Motor neuron (in vitro differentiated cells): ENCODE measurements around the gene MZF1. TPM values are rescaled to one million over a fixed set of nuclear protein-coding genes. Genes with fewer than 3 reads are reported as not detected.
"Not testable (repeated sequence)": the region's sequence is repeated elsewhere in the genome, so short reads cannot be mapped to it uniquely, and the experiment has no call there.

Source experiments
- ATAC-seq, 8 experiments: fragments of 200-7000 bp; cut with Tn5 transposase; replicated peaks in 6 of 8; 2 replicates each; pipeline ENCODE4 v1.8.0; 2021; ENCODE audit warnings: mild to moderate bottlenecking in 8 of 8, moderate library complexity in 8 of 8
- H3K27ac ChIP-seq, 2 donors: fragments of 250-450 bp; sonication (Bioruptor Pico); 2 replicates each; pipeline ENCODE4 v1.9.0; 2021; ENCODE audit warnings: antibody characterized with exemption in 2 of 2, mild to moderate bottlenecking in 2 of 2, moderate library complexity in 1 of 2
- H3K4me1 ChIP-seq, 2 donors: fragments of 250-450 bp; sonication (Bioruptor Pico); replicated peaks in 1 of 2; 2 replicates each; pipeline ENCODE4 v1.6.1; 2021; ENCODE audit warnings: antibody characterized with exemption in 2 of 2, mild to moderate bottlenecking in 2 of 2, moderate library complexity in 1 of 2
- H3K4me3 ChIP-seq, 5 donors: fragments of 250-450 bp; sonication (Bioruptor Pico); 2 replicates each; pipeline ENCODE4 v1.9.0; 2021; ENCODE audit warnings: antibody characterized with exemption in 5 of 5, mild to moderate bottlenecking in 5 of 5, moderate library complexity in 4 of 5
- WGBS, 10 experiments: fragments of 450-650 bp; shearing (Covaris generic); methylation state at CpG; one replicate each; pipeline ENCODE4 v1.0.0; 2022; 5-methylcytosine and 5-hydroxymethylcytosine counted together
- in situ Hi-C, 9 experiments: fragments of 400-800 bp; cut with MboI; loops; one replicate each; pipeline ENCODE4 v1.15.0; 2021; ENCODE audit warnings: low sequenced_read_pairs in 9 of 9, low pct_unique_long_range_greater_than_20kb in 2 of 9; ENCODE audit not compliant: unreplicated experiment in 9 of 9
- total RNA-seq, 8 experiments: library from RNA; unstranded; fragments of 300-600 nt; gene quantifications; 2 replicates each; pipeline versions ENCODE4 v1.2.3 to v1.2.4, GENCODE V29; 2022

Gene MZF1
- total RNA-seq, 8 experiments from 2014 or later = 14.6 to 49.3 (median 17.0) TPM

DNA sequence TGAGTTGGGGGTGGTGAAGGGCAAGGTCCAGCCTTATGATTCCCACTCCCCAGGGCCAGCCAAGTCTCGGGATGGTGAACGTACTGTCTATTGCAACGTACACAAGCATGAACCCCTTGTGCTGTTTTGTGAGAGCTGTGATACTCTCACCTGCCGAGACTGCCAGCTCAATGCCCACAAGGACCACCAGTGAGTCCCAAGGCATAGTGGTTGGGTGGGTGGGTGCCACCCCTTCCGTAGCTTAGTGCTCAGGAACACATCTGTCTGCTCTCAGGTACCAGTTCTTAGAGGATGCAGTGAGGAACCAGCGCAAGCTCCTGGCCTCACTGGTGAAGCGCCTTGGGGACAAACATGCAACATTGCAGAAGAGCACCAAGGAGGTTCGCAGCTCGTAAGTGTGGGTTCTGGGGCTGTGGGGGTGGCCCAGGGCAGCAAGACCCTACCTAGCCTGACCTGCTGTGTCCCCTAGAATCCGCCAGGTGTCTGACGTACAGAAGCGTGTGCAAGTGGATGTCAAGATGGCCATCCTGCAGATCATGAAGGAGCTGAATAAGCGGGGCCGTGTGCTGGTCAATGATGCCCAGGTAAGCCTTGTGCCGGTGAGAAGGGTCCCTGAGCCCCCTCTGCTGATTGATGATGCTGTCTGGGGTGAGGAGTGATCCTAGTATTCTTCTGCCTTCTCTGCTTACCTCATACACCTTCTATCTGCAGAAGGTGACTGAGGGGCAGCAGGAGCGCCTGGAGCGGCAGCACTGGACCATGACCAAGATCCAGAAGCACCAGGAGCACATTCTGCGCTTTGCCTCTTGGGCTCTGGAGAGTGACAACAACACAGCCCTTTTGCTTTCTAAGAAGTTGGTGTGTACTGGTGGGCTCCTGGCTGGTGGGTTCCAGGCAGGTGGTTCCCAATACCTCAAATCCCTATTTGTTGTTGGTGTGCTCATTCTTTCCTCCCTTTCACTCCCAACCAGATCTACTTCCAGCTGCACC is 25.5 kb downstream of the MZF1 start:
- H3K4me1 ChIP-seq = peaks cover 10 to 15% of the 10 kb centered on the region in 2 donors
- no peak overlapping the region for H3K27ac ChIP-seq
- WGBS, 10 experiments = 84 to 100% (median 90%) methylated on average over 3 to 11 of the region's 18 CpGs; no CpG with 5 or more reads in 4 of the 10 experiments
- ATAC-seq = no peak
- in situ Hi-C loops = no loop called here
- no peak overlapping the region for H3K4me3 ChIP-seq

DNA sequence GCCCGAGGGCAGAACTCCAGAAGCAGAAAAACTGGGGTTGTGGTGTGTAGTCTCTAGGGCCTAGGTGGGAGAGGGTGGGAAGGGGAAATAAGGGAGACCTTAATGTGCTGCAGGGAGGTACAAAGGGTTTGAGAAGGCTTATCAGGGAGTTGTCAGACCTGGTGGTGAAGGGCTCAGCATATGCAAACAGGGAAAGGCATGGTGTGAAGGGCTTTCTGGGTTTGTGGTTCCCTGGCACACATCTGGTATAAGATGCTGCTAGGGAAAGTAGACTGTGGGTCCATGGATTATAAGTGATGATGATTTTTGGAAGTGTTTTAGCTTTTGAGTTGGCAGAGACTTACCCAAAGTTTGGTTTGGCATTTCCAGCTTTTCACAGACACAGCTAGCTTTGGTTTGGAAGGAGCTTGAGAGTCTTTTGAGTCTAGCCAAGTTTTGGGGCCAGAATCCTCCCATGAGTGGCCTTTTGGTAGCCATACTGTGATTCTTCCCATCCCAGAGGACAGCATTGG is 27.1 kb downstream of the MZF1 start:
- in situ Hi-C loops = no loop called here
- Histone ChIP-seq H3K4me3 (peak overlapping the region; percentile 66 to 96 (median 74)), H3K27ac (no peak overlapping the region), H3K4me1 (peaks cover 10 to 15% of the 10 kb centered on the region in 2 donors)
- WGBS, 10 experiments = 13 to 29% (median 17%) methylated on average over 1 of the region's 1 CpG; no CpG with 5 or more reads in 7 of the 10 experiments
- no peak for ATAC-seq

DNA sequence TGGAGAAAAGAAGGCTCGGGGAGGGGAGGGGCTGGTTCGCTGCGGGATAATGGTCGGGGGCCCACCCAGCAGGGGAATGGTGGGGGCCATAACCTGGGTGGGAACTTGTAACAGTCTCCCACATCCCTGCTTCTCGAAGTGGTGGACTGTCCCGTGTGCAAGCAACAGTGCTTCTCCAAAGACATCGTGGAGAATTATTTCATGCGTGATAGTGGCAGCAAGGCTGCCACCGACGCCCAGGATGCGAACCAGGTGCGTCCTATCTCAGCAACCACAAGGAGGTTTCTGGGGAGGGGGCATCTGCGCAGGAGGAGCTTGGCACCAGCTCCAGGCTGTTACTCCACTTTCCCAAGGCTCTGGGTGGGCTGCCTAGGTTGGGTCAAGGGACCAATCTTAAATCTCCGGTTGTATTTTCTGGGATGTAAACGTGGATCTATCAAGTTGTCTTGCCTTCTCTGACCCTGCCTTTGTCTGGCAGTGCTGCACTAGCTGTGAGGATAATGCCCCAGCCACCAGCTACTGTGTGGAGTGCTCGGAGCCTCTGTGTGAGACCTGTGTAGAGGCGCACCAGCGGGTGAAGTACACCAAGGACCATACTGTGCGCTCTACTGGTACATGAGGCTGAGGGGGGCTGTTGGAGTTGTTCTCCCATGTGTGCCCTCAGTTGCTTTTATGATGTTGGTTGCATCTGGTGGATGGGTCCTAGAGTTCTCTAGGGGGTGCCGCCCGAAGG is 27.7 kb downstream of the MZF1 start:
- peak overlapping the region; percentile 66 to 96 (median 74) for H3K4me3 ChIP-seq
- ATAC-seq = no peak
- in situ Hi-C loops = no loop called here
- H3K4me1 ChIP-seq = peaks cover 10 to 15% of the 10 kb centered on the region in 2 donors
- 0 to 50% (median 6%) methylated on average over 1 to 16 of the region's 21 CpGs; no CpG with 5 or more reads in 3 of the 10 experiments for WGBS, 10 experiments
- H3K27ac ChIP-seq = peak overlapping the region; percentile 92 to 95

DNA sequence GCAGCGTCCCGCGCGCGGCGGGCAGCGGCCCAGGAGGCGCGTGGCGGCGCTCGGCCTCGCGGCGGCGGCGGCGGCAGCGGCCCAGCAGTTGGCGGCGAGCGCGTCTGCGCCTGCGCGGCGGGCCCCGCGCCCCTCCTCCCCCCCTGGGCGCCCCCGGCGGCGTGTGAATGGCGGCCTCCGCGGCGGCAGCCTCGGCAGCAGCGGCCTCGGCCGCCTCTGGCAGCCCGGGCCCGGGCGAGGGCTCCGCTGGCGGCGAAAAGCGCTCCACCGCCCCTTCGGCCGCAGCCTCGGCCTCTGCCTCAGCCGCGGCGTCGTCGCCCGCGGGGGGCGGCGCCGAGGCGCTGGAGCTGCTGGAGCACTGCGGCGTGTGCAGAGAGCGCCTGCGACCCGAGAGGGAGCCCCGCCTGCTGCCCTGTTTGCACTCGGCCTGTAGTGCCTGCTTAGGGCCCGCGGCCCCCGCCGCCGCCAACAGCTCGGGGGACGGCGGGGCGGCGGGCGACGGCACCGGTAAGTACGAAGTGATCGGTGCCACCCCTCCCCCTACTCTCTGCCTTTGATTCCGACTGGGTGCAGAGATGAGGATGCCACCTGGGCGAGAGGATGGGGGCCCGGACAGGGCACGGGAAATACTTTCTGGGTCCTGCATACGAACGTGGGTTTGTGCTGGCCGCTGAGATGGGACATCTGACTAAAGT is 28.4 kb downstream of the MZF1 start:
- Histone ChIP-seq H3K27ac (peak overlapping the region; percentile 92 to 95), H3K4me3 (peak overlapping the region; percentile 66 to 96 (median 74)), H3K4me1 (peaks cover 10 to 15% of the 10 kb centered on the region in 2 donors)
- in situ Hi-C loops = no loop called here
- 0 to 1% (median 0%) methylated on average over 2 to 17 of the region's 92 CpGs; no CpG with 5 or more reads in 7 of the 10 experiments for WGBS, 10 experiments
- ATAC-seq = peak; percentile 16 to 44 (median 30)

DNA sequence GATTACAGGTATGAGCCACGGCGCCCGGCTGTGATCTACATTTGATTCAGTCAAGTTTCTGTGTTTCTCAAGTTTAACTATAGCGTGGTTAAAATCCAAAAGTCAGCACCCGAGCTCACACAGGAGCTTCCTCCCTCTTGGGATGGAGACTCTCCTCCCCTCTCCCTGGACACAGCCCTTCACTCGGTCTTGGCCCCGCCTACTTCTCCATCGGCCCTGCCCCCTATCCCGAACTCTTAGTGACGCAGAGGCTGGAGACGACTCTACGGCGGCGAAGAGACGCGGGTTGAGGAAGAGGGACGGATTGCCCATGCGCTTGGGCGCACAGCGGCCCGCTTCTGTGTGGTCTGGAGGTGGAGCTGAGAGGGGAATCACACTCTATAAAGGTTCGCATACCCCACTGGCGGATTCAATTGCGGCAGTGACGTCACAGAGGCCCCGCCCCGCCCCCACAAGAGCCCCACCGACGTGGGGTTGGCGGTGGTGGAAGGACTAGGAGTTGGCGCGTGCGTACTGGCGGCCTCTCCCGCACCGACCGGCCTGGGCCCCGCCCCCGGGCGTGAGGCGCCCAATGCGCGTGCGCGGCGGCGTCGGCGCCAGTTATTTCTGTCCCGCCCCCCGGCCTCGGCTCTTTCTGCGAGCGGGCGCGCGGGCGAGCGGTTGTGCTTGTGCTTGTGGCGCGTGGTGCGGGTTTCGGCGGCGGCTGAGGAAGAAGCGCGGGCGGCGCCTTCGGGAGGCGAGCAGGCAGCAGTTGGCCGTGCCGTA is 29.1 kb downstream of the MZF1 start, which contains the start of gene TRIM28:
Gene TRIM28 (plus strand): TSS at position 239 of the 765 bp plus-strand sequence. CDS start 694 bp downstream, outside the sequence.
- peaks cover 10 to 15% of the 10 kb centered on the region in 2 donors for H3K4me1 ChIP-seq
- WGBS, 10 experiments = 0% methylated on average over 1 to 3 of the region's 73 CpGs; no CpG with 5 or more reads in 6 of the 10 experiments
- ATAC-seq = peak; percentile 88 to 96 (median 94)
- peak within 1 kb of the TSS; percentile 66 to 96 (median 74) for H3K4me3 ChIP-seq
- in situ Hi-C loops = no loop called here
- peak within 1 kb of the TSS; percentile 92 to 95 for H3K27ac ChIP-seq

DNA sequence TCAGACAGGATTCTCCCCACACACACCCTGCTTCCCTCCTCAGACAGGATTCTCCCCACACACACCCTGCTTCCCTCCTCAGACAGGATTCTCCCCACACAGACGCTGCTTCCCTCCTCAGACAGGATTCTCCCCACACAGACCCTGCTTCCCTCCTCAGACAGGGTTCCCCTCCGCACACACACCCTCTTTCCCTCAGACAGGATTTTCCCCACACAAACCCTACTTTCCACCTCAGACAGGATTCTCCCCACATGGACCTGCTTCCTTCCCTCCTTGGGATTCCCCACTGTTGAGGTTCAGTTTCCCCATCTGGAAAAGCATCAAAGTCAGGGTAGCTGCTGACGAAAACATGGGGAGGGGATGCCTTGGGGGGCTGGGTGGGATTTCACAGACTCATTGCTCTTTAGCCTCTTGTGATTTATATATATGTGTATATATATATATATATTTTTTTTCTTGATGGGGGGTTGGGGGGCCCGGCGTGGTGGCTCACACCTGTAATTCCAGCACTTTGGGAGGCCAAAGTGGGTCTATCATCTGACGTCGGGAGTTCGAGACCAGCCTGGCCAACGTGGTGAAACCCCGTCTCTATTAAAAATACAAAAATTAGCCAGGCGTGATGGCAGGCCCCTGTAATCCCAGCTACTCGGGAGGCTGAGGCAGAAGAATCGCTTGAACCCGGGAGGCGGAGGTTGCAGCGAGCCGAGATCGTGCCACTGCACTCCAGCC is 30.3 kb downstream of the MZF1 start:
- peaks cover 12 to 19% of the 10 kb centered on the region in 2 donors for H3K4me1 ChIP-seq
- ATAC-seq, in situ Hi-C loops: not testable (repeated sequence)
- 45% methylated on average over 2 of the region's 18 CpGs; no CpG with 5 or more reads in 9 of the 10 experiments for WGBS, 10 experiments
- H3K4me3 ChIP-seq = peak overlapping the region in 4 of 5 donors; percentile 66 to 89 (median 72)
- H3K27ac ChIP-seq = peak overlapping the region; percentile 92 to 95

DNA sequence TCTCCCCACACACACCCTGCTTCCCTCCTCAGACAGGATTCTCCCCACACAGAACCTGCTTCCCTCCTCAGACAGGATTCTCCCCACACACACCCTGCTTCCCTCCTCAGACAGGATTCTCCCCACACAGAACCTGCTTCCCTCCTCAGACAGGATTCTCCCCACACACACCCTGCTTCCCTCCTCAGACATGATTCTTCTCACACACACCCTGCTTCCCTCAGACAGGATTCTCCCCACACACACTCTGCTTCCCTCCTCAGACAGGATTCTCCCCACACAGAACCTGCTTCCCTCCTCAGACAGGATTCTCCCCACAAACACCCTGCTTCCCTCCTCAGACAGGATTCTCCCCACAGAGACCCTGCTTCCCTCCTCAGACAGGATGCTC is 34.0 kb downstream of the MZF1 start:
- peaks cover 2 to 12% of the 10 kb centered on the region in 2 donors for H3K4me1 ChIP-seq
- H3K27ac ChIP-seq, in situ Hi-C loops, H3K4me3 ChIP-seq, ATAC-seq: not testable (repeated sequence)

DNA sequence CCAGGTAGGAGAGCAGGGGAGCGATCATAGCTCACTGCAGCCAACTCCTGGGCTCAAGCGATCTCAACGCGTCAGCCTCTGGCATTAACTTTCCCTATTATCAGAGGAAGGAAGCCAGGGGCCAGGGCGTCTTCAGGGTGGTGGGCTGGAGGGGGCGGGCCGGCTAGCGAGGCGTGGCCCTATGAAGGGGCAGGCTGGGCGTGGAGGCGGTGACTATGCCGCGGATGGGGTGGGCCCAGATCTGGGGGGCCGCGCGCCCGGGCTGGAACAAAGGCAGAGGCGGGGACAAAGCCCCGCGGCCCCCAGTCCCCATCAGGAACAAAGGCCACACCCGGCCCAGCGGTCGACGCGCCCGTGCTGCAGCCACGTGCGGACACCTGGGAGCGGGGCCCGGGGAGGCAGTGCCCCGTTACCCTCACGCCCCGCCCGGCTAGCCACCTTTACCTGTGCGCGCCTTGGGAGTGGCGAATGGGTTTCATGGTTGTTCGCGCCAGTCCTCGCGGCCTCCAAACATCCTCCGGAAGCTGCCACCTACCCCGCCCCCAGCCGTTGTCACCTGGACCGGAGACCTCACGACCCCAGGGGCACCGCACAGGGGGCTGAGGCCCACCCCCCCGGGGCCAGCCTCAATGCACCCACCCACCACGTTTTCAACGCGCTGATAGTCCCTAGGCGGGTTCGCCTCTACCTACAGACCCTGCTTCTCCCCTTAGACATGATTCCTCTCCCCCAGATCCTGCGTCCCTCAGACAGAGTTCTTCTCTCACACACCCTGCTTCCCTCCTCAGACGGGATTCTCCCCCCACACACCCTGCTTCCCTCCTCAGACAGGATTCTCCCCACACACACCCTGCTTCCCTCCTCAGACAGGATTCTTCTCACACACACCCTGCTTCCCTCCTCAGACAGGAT is 34.6 kb downstream of the MZF1 start:
- peak overlapping the region; percentile 26 to 43 (median 33) for H3K4me3 ChIP-seq
- peak overlapping the region; percentile 13 to 33 for H3K27ac ChIP-seq
- ATAC-seq = peak; percentile 51 to 94 (median 90)
- H3K4me1 ChIP-seq = peaks cover 2 to 12% of the 10 kb centered on the region in 2 donors
- 0 to 10% (median 6%) methylated on average over 1 to 7 of the region's 55 CpGs; no CpG with 5 or more reads in 5 of the 10 experiments for WGBS, 10 experiments
- in situ Hi-C loops = no loop called here

DNA sequence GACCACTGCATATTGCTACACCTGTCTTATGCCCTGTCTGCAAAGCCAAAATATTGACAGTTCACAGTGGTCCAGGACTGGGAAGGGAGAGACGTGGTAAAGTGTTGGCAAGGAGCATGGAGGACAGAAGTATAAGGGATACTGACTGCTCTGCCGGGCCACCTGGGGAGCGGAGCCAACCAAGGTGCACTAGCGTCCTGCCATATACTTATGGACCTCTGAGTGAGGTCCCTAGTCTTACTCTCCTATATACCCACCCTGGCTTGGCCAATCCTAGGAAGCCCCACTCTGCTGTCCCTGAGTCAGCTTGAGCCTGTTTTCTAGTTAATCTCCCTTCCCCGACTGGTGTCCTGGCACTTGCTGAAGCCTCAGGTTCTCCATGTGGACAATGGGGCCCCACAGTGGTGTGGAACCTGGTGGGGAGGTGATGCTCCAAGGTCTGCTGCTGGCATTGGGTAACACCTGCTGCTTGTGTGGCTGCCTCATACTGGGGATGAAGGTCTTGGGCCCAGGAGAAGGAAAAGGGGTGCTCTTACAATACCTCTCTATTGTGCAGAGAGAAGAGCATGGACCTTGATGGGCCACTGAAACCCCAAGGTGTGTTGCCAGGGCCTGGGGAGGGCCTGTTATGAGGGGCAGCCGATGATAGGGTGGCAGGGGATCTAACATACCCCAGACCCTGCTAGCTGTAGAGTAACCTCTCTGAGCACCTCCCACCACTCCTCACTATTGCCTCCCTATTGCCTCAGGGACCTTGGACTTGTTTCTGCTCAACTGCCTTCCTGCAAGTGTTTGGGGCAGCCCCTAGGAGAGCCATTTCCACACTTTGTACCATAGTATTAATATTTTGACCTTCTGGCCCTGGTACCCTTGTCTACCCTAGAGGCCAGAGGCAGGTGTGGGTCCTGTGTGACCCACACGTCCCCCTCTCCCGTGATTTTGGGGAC is 36.0 kb downstream of the MZF1 start:
- WGBS, 10 experiments = 20 to 100% (median 100%) methylated on average over 1 to 5 of the region's 8 CpGs; no CpG with 5 or more reads in 2 of the 10 experiments
- no peak for ATAC-seq
- Histone ChIP-seq H3K4me3 (no peak overlapping the region), H3K4me1 (peaks cover 2 to 8% of the 10 kb centered on the region in 2 donors), H3K27ac (no peak overlapping the region)
- in situ Hi-C loops = no loop called here

DNA sequence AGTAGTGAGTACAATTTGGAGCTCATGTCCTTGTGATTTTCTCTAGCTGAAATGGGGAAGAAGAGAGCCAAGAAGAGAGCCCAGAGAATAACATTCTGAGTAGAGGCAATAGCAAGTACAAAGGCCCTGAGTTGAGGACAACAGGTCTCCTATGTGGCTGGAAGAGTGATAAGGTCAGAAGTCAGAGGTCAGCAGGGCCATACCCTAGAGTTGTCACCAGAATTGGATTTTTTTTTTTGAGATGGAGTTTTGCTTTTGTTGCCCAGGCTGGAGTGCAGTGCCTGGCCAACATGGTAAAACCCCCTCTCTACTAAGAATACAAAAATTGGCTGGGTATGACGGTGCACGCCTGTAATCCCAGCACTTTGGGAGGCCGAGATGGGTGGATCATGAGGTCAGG is 37.3 kb downstream of the MZF1 start:
- Histone ChIP-seq H3K27ac (no peak overlapping the region), H3K4me1 (peaks cover 2 to 8% of the 10 kb centered on the region in 2 donors), H3K4me3 (no peak overlapping the region)
- in situ Hi-C loops = no loop called here
- no peak for ATAC-seq
- 100% methylated on average over 2 of the region's 3 CpGs; no CpG with 5 or more reads in 9 of the 10 experiments for WGBS, 10 experiments
